GM18873 (cell line): ENCODE data around the gene PAFAH2.

ENCODE experiments used
- ATAC-seq: cut with Tn5 transposase; IDR thresholded peaks from one replicate; pipeline ENCODE4 v1.9.1; 2021; ENCODE audit warnings: mild to moderate bottlenecking, moderate library complexity, moderate number of reproducible peaks; ENCODE audit not compliant: unreplicated experiment, low FRiP score

The PAFAH2 gene

DNA sequence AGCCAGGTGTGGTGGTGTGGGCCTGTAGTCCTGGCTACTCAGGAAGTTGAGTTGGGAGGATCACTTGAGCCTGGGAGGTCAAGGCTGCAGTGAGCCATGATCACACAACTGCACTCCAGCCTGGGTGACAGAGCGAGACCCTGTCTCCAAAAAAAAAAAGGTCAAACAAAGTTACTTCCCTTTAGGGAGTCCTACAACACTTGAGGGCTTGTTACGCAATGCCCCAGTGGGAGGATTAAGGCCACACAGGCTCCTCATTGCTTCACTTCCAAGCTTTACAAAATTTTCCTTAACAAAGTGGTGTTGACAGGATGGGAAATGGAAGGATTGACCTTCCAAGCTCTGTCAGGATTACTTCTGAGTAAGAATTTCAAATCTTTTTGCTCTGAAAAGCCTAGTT, 17.5 kb upstream of the PAFAH2 start:
- ATAC-seq, result no peak

DNA sequence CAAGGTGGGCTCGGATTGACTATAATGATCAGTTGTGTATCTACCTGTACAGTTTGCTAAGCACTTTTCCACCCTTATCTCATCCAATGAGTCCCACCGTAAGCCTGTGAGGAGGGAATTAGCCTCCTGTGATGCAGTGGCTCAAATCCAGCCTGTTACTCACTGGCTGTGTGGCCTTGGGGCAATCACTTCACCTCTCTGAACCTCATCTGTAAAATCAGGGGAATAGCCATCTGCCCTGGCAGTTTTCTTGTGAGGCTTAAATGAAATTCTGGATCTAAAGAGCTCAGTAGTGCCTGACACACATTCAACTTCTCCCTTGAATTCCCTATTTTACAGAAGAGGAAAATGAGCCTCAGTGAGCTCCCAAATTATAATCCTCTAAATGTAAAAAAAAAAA, 16.3 kb upstream of the PAFAH2 start:
- no peak for ATAC-seq

DNA sequence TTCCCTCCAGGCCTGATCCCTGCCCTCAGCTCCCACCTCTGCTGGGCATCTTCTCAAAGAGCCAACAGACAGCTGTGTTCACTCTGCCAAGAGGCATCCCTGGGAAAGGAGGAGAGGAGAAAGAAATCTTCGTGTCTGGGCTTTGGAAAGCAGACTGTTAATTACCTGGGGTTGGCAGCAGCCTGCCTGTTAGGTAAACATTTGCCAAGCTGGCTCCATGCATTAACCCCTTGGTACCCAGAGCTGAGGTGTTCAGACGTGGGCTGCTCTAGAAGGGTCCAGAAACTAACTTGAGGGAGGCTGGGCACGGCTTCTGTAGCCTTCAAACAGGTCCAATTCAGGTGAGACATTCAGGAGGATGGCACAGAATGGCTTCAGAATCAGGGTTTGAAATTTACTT, 15.0 kb upstream of the PAFAH2 start:
- ATAC-seq, result no peak

DNA sequence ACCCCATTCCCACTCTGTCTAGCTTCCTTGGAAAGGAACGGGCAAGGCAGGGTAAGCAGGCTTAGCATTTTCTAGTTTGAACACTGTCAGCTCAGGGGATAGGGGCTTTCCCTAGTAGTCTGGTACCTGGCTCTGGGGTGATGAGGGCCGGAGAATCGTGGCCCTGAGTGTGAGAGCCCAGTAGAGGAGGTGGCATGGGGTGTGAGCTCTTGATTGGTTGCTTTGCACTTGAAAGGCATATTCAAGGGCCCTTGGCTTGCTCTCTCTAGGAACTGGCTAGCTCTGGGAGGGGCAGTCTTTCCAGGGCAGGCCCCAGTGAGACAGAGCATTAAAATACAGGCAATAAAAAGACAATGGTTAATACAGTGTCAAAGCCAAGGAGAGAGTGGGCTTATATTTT, 13.0 kb upstream of the PAFAH2 start:
- ATAC-seq, result no peak

DNA sequence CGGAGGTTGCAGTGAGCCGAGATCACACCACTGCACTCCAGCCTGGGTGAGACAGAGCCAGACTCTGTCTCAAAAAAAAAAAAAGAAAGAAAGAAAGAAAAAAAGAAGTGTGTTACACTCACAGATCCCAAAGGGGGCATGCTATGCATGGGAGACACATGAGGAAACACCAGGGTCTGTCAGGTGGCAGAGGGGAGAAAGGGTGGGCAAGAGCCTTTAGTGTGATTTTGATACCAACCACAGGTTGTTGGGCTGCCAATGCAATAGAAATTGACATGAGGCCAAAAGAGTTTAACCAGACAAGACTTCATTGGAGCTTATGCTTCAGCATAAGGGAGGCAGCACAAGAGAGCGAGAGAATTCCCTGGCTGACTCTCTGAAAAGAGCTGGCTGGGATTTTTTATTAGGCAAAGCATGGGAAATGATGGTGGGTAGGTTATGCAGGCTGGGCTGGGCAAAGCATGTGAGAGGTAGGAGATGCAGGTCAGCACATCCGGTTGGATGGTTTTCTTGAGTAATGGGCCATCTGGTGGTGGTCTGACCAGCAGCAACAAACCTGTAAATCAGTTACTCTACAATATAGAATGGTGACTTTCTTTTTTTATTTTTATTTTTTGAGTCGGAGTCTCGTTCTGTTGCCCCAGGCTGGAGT, 12.1 kb upstream of the PAFAH2 start:
- no peak for ATAC-seq

DNA sequence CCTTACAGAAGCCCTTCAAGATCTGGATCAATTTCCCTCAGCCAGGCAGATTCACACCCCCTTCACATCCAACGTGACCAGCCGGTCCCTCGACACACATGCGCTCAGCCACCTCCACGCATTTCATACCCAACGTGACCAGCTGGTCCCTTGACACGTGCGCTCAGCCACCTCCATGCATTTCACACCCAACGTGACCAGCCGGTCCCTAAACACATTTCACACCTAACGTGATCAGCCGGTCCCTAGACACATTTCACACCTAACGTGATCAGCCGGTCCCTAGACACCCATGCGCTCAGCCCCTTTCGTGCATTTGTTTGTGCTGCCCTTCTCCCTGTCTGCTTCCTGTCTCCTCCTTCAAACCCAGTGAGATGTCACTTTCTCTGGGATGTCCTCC, 8.8 kb upstream of the PAFAH2 start:
- ATAC-seq, result no peak

DNA sequence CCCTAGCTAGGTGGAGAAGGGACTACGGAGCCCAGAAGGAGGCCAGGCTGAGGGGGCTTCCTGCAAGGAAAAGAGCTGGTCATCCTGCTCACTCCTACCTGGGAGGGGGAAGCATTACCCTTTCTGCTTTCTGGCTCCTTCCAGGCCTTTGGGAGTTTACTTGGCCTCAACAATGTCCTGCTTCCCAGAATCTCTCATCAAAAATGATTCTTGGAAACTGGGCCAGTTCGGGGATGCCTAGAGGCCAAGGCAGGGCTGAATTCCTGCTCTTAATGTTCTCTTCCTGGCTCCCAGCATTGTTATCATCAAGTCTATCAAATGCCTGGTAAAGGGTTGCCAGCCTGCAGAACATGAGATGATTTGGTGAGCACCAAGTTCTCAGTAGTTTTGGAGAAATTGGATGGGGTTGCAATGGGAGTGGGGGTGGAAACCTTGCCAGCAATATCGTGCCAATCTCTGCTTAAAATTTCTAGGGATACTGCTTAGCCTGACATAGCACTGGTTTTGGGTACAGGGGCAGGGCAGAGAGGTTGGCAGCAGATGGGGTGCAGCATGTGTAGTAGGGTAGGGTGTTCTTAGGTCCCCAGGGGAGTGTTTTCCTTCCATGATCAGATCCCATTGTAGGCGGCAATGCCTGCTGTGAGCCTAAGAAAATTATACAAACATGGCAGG, 7.7 kb upstream of the PAFAH2 start:
- ATAC-seq, result no peak

DNA sequence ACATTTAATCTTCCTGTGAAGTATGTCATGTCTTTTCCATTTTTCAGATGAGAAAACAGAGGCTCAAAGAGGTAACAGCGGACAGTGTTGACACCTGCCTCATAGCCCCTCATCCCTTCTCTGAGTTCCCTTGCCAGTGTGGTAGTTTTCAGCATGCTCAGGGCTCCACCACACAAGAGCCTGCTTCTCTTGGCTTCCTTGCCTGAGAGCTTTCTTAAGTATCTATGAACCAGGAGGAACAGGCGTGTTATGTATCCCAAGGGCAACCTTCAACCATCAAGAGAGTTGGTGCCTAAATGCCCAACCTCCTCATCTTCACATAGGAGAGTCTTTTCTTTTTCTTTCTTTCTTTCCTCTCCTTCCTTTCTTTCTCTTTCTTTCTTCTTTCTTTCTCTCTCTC, 5.9 kb upstream of the PAFAH2 start:
- ATAC-seq, result no peak

DNA sequence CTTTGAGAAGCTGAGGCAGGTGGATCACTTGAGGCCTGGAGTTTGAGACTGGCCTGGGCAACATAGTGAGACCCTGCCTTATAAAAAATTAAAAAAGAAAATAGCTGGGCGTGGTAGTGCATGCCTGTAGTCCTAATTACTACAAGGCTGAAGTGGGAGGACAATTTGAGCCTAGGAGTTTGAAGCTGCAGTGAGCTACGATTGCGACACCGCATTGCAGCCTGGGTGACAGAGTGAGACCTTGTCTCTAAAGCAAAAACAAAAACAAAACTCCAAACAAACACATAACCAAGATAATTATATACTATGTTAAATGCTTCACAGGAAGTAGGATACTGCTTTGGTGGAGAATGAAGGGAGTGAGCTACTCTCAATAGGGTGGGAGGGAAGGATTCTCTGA, 5.4 kb upstream of the PAFAH2 start:
- no peak for ATAC-seq

DNA sequence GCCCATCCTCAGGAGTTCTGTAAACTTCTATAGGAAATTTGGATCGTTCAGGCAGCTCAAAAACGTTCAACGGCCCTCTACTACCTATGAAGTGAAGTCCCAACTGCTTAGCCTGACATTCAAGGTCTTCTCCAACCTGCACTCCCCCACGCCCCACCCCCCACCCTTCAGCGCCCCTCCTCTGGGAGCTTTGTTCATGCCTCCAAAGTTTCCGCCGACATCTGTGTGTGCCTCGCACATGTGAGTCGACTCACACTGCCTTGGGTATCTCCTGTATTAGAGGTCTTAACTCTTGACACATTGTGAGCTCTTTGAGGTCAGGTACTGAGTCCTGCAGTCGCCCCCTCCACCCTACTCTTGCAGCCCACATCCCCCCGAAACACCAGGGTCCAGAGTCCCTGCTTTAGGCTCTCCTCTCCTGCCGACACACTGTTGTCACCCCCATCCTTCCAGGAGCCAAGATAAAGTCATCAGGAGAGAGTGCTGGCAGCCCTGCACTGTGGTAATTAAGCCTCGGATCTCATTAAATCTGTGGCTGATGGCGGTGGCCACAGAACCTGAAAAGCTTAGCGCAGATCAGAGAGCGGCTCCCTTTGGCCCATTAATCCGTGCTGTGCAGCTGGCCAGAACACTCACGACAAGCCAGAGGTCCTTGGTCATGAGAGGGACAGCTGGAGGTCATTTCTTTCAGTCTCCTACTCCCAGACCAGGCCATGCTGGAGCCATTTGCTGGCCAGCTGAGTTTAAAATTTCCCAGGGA, 1.4 kb upstream of the PAFAH2 start:
- no peak for ATAC-seq

DNA sequence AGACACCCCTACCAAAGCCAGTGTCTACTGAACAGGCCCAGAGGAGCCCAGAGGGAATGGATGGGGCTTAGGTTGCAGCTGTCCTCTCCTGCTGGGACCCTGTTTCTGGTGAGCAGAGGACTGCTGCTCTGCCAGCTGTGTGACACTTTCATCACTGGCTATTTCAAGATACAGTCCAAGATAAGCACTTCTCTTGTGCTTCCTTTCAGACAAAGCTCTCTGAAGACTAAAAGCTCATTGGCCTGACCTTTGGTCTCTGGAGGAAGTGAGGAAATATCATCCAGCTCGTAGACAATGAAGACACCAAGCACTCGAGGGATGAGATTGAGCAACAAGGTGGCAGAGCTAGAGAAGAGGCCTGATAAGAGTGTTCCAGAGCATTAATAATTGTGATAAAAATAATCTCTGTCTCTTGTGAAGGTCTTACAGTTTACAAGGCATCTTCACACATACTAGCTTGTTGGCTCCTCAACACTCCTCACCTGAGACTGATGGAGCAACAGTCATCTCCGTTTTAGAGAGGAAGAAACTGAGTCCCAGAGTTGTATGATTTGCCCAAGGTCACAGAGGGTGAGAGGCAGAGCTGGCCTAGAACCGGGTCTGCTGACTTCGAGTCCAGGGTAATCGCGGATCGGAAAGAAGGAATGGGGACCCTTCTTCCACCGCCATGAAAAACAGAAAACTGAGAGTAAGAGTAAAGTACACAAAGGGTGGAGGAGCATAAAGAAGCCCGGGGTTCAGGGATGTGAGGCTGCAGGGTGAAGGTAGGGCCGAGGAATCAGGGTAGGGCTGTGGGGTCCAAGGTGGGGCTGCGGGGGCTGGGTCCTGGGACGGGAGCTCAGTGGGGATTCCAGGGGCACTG, 666 bp downstream of the PAFAH2 start:
- no peak for ATAC-seq

DNA sequence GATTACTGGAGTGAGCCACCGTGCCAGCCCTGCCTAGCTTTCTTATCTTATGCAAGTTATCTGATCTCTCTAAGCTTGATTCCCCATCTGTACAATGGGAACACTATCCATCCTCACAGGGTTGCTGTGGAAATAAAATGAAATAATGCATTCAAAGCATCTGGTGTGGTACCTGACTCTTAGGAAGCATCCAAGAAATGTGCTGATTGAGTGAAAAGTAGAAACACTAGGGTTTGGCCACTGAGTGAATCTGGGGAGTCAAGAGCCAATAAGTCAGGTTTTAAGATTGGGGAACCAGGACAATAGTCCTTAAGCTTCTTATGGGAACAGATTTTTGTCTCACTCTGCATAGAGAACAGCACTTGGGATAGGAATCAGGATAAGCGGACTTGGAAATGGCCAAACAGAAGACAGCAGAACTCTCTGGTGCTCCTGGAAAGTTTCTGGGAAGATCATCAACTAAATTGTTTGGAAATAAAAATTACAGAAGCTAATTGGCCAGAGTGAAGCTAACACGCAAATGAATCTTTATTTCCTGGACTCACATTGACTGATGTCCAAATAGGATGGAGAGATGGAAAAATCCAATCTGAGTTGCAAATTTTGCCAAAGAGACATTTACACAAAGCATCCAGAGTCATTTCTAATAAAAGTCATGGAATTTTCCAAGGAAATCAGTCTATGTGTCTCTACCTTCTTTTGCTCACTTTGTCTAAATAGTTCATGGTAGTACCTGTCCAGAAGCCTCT, 3.3 kb downstream of the PAFAH2 start:
- ATAC-seq, result no peak

DNA sequence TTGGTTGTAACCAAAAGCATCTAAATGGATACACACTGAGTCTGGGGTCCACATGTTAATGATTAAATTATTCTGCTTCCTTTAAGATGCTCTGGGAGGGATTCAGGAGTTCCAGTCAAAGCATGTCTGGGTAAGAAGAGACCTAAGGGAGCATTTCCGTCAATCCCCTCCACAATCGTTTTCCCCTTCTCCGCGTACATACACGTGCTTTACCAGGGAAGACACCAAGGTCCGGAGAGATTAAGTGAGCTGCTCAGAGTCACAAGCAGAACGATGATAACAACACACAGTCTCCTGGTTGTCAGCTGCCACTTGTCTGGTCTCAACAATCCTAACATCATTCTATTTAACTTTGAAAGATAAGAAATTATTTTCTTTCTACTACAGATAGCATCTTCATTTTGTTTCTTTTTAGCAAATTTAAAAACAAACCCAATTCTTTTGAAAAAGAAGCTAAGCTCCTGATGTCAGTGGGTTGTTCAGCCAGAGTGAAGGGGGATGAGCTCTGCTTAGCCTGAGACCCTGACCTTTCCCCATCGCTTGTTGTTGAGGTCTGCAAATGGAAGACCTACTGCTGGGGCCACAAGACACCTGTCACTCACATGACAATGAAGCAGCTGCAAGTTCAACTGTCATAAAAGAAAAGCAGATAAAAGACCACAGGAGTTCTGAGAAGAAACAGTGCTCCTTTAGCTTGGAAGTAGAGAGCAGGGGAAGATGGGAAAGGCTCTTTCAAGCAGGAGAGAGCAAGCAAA, 4.5 kb downstream of the PAFAH2 start:
- no peak for ATAC-seq

DNA sequence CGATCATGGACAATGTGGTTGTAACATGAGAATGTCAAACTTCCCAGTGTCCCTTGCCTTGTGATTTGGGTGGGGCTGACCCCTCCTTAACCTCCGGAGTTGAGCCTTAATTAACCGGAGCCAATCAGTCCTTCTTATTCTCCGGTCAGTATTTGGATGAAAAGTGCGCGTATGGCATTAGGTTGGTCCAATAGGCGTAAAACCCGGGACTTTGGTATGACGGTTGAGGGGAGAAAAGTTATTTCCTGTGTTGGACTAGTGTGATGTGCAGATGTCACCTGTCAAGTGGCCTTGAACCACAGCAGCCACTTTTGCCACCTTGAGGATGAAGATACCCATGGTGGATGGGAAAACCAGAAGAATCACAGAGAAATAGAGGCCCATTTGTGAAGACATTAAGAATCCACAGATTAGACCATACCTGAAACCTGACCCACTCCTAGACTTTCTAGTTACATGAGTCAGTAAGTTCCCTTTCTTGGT, 5.1 kb downstream of the PAFAH2 start:
- no peak for ATAC-seq

DNA sequence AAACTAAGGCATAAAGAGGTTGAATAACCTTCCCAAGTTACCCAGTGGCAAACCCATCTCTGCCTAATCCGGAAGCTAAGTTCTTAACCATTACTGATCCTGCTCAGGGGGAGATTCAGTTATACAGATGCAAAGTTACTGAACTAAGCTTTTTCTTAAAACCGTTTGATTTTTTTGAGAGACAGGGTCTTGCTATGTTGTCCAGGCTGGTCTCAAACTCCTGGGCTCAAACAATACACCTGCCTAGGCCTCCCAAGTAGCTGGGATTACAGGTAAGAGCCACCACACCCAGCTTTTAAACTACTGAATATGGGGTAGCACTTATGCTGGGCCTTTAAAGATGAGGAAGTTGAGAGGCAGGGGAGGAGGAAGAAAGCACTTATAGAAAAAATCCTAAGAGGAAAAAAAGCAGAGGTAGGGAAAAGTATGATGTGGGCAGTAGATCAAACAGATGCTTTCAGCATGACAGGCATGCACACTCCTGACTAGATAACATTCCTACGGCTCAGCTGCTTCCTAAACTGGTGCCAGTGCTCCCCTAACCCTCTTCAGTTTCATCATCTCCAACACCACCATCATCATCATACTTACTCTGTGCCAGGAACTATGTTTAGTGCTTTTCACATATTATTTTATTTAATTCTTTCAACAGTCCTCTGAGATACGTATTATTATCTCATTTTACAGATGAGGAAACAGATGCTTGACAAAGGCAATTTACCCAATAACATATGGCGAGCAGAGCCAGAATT, 5.8 kb downstream of the PAFAH2 start:
- no peak for ATAC-seq

DNA sequence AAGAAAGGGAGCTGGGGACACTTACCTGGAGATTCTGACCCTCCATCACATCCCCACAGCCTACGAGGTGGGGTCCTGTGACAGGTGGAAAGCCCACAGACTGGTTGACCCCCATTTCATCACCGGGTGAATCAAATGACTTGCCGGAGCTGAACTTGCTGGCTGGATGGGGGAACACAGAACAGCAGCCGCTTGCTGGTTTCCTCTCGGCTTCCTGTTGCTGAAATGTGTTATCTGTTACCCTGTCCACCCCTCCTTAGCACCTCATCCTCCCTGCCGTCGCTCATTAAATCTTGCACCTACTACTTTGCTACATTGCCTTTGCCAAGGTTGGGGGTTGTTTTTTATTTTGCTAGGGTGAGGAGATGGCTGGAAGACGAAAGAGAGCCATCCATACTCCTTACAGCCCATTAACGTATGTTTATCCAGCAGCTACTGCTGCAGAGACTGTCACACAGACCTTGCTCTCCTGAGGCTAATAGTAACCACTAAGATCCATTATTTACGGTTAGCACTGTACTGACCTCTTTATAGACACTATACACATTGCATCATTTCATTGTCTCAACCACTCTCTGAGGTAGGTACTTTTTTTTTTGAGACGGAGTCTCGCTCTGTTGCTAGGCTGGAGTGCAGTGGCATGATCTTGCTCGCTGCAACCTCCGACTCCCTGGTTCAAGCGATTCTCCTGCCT, 7.0 kb downstream of the PAFAH2 start:
- ATAC-seq, result no peak

DNA sequence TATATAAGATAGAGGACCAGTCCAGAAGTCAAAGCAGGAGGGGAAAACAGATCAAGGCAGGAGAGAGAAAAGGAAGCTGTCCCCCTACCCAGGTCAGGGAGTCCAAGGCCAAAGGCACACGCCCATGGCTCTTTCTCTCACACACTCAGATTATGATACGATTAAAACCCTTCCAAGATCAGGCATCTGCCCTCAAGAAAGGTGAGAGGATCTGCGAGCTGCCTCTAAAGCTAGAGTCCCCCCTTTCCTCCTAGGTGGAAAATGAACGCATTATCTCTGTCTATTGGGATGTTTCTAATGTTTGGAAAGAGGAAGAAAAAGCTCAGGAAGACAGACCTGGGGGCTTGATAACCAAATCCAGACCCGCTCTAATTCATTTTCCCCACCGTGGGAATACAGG, 7.6 kb downstream of the PAFAH2 start:
- no peak for ATAC-seq
